Measurements from ENCODE around the gene GRXCR2.

GRXCR2 gene

GRCh38 chr5:145834917-145835847, 37.6 kb downstream of the GRXCR2 start, which contains the start of gene PRELID2:
TSS of gene PRELID2 (minus strand) at chr5:145835342. CDS start at chr5:145835251, 91 bp downstream.
- DNase-seq = peak; percentile 59

GRCh38 chr5:145834554-145834916, 38.3 kb downstream of the GRXCR2 start:
- DNase-seq = no peak

GRCh38 chr5:145833631-145834200, 39.1 kb downstream of the GRXCR2 start:
- no peak for DNase-seq

GRCh38 chr5:145830594-145830993, 42.2 kb downstream of the GRXCR2 start:
- DNase-seq = no peak

GRCh38 chr5:145829708-145830361, 43.0 kb downstream of the GRXCR2 start:
- DNase-seq = no peak

GRCh38 chr5:145826895-145827674, 45.7 kb downstream of the GRXCR2 start:
- DNase-seq = no peak

- no peak for DNase-seq
Measured at GRCh38 chr5:145825751-145826180, 47.0 kb downstream of the GRXCR2 start.

- no peak for DNase-seq
Measured at GRCh38 chr5:145824040-145824439, 48.8 kb downstream of the GRXCR2 start.

GRCh38 chr5:145818604-145819003, 54.2 kb downstream of the GRXCR2 start:
- no peak for DNase-seq

- no peak for DNase-seq
Measured at GRCh38 chr5:145812877-145813276, 59.9 kb downstream of the GRXCR2 start.

GRCh38 chr5:145811834-145812625, 60.8 kb downstream of the GRXCR2 start:
- no peak for DNase-seq

All from CD4-positive, alpha-beta T cell treated with Interferon gamma for 1 hour (primary cell).